BE2C (cell line): ENCODE results near the gene TENT4A.
A peak's percentile ranks its signal among the peaks of the same experiment; 100 is the strongest.

ENCODE experiments used
- DNase-seq: peaks from one replicate; pipeline ENCODE4 v3.0.0-alpha.2; 2020
- H3K27me3 ChIP-seq: fragments of 250-450 bp; sonication (Bioruptor Pico); 2 replicates; pipeline ENCODE4 v1.5.1; 2020; ENCODE audit warnings: mild to moderate bottlenecking
- H3K36me3 ChIP-seq: fragments of 250-450 bp; sonication (Bioruptor Pico); 2 replicates; pipeline ENCODE4 v1.5.1; 2020; ENCODE audit warnings: mild to moderate bottlenecking
- H3K4me1 ChIP-seq: fragments of 250-450 bp; sonication (Bioruptor Pico); 2 replicates; pipeline ENCODE4 v1.5.1; 2020
- H3K4me3 ChIP-seq: 2 replicates; pipeline ENCODE4 v1.5.1; 2011; ENCODE audit warnings: low read depth, low read length
- H3K9me3 ChIP-seq: fragments of 250-450 bp; sonication (Bioruptor Pico); 2 replicates; pipeline ENCODE4 v1.5.1; 2020
- TF ChIP-seq, protein P1 (sequence below): IDR thresholded peaks from 2 replicates; pipeline ENCODE4 v1.5.1; 2012; ENCODE audit warnings: mild to moderate bottlenecking, low read depth, low read length

The TENT4A gene

DNA sequence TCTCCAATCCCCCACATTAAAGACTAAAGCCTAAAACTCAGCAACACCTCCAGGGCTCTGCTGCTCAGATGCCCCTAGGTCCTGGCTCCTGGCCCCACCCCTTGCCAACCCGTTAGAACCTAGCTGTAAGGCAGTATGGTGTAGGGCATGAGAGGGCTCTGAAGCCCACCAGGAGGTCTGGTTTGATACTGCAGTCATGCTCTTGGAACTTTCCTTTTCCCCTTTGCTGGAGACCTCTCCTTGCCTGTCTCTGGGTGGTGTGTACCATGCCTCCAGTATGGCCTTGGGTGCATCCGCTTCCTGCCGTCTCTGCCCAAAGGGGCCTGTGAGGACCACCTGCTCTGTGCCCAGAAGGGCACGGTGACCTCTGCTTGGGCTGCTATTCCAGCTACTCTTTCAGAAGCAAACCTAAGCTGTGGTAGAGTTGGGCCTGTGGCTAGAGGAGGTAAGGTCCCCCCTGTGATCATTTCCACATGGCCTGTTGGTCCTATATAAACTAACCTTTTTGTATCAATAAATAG lies 3.5 kb downstream of the TENT4A start:
- H3K27me3 ChIP-seq, result no peaks in the 10 kb centered on the region
- TF ChIP-seq, protein P1, sequence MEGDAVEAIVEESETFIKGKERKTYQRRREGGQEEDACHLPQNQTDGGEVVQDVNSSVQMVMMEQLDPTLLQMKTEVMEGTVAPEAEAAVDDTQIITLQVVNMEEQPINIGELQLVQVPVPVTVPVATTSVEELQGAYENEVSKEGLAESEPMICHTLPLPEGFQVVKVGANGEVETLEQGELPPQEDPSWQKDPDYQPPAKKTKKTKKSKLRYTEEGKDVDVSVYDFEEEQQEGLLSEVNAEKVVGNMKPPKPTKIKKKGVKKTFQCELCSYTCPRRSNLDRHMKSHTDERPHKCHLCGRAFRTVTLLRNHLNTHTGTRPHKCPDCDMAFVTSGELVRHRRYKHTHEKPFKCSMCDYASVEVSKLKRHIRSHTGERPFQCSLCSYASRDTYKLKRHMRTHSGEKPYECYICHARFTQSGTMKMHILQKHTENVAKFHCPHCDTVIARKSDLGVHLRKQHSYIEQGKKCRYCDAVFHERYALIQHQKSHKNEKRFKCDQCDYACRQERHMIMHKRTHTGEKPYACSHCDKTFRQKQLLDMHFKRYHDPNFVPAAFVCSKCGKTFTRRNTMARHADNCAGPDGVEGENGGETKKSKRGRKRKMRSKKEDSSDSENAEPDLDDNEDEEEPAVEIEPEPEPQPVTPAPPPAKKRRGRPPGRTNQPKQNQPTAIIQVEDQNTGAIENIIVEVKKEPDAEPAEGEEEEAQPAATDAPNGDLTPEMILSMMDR, result no peak
- H3K36me3 ChIP-seq, result peaks cover 28% of the 10 kb centered on the region
- peak overlapping the region; percentile 81 for H3K4me3 ChIP-seq
- H3K4me1 ChIP-seq, result peaks cover 11% of the 10 kb centered on the region
- no peaks in the 10 kb centered on the region for H3K9me3 ChIP-seq
- no peak for DNase-seq

DNA sequence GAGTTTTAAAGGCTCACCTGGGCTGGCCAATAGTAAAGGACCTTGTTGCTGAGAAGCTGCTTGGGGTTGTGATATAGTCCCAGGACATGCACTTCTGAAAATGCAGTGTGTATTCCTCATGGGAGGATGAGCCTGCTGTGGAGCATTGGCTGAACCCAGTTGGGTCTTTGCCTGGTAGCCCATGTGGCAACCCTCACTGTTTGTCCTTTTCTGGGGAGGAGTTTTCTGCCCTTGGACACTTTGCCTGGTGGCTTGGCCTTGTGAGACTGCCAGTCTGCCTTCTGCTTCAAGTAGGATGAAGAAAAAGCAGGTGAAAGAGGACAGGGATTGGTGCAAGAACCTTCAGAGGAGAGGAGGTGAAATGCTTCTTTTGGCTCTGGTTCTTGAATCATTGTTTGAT lies 4.0 kb downstream of the TENT4A start:
- peaks cover 28% of the 10 kb centered on the region for H3K36me3 ChIP-seq
- TF ChIP-seq, protein P1, result no peak
- H3K4me3 ChIP-seq, result no peak overlapping the region
- no peak for DNase-seq
- no peaks in the 10 kb centered on the region for H3K9me3 ChIP-seq
- no peaks in the 10 kb centered on the region for H3K27me3 ChIP-seq
- peaks cover 11% of the 10 kb centered on the region for H3K4me1 ChIP-seq

DNA sequence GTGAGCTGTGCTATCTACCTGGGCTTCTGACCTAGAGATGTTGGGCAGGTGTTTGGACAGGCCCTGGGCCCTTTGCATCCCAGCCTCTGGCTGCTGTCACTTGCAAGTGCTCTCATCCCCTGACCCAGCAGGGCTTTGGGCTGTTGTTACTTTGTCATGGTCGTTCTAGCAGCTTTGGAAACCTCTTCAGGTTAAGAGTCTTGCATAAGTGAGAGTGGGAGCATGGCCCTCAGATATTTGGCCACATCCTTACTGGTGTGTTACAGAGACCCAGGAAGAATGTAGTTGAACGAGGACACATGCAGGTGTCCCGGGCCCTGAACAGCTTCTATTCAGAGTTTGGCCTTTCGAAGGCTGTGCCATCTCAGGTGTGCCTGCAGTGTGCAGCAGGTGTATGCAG lies 4.5 kb downstream of the TENT4A start:
- TF ChIP-seq, protein P1, result no peak
- H3K36me3 ChIP-seq, result peaks cover 28% of the 10 kb centered on the region
- no peak for DNase-seq
- H3K4me1 ChIP-seq, result peaks cover 11% of the 10 kb centered on the region
- no peak overlapping the region for H3K4me3 ChIP-seq
- H3K9me3 ChIP-seq, result no peaks in the 10 kb centered on the region
- no peaks in the 10 kb centered on the region for H3K27me3 ChIP-seq

DNA sequence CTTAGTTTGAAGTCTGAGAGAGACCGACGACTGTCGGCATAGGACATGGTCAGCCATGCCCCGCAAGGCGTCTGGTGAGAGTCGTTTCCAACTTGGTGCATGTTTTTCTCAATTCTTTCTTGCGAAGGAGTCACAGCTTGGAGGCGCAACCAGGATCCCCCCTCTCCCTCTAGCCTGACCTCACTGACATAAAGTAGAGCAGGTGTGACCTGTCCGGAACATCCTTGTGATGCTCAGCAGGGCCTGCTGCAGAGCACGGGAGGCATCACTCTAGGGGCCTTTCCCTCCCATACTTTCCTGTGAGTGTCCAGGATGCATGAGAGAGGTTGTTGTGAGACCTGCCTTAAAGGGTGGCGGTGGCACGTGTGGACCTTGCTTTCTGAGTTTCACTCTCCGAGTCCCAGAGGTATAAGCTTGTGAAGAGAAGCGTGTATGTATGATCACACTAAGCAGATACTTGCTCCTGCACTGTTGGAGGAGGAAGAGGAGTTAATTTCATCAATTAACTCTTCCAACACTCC lies 5.0 kb downstream of the TENT4A start:
- no peak overlapping the region for H3K4me3 ChIP-seq
- no peaks in the 10 kb centered on the region for H3K9me3 ChIP-seq
- H3K4me1 ChIP-seq, result peaks cover 11% of the 10 kb centered on the region
- TF ChIP-seq, protein P1, result no peak
- H3K27me3 ChIP-seq, result no peaks in the 10 kb centered on the region
- DNase-seq, result no peak
- peaks cover 31% of the 10 kb centered on the region for H3K36me3 ChIP-seq

DNA sequence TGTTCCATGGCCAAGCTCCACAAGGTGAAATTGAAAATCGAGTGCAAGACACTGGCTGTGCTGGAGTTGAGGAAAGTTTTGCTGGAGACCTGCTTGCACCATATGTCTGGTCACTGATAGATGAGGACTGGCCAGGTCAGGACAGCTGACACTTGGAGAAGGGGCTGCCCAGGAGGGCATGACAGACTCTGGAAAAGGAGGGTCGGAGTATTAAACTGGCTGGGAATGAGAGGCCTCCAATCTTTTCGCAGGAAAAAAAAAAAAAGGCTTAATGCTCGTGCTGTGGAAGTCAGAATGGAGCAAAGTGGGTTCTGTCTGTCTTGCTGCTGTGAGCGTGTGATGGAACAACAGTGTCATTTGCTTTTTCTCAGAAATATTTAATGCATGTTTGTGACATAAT lies 5.5 kb downstream of the TENT4A start:
- DNase-seq, result no peak
- peaks cover 11% of the 10 kb centered on the region for H3K4me1 ChIP-seq
- H3K4me3 ChIP-seq, result no peak overlapping the region
- no peaks in the 10 kb centered on the region for H3K9me3 ChIP-seq
- TF ChIP-seq, protein P1, result no peak
- no peaks in the 10 kb centered on the region for H3K27me3 ChIP-seq
- H3K36me3 ChIP-seq, result peaks cover 35% of the 10 kb centered on the region

DNA sequence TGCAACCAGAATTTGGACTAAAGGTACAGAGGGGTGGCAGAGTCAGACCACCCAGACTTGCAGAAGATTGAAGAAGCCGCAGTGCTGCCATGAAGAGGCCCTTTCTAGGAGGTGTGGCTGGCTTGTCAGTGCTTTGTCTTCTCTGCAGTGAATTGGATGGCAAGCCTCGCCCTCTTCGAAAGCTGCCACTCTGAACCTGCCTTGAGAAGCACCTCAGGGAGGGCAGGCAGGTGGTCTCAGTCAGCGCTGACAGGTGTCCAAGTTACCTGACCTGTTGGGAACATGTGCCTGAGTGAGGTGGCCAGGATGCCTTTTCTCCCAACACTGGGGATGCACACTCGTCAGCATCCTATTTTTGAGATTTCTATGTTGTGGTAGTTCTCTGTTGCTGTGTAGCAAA lies 6.2 kb downstream of the TENT4A start:
- Histone ChIP-seq H3K9me3 (no peaks in the 10 kb centered on the region), H3K4me3 (no peak overlapping the region), H3K36me3 (peaks cover 35% of the 10 kb centered on the region), H3K4me1 (peaks cover 11% of the 10 kb centered on the region), H3K27me3 (no peaks in the 10 kb centered on the region)
- TF ChIP-seq, protein P1, result no peak
- no peak for DNase-seq
